ENCODE results near the gene ZYX.
"Not testable (repeated sequence)": the region's sequence is repeated elsewhere in the genome, so short reads cannot be mapped to it uniquely, and the experiment has no call there.

The ZYX gene

DNA sequence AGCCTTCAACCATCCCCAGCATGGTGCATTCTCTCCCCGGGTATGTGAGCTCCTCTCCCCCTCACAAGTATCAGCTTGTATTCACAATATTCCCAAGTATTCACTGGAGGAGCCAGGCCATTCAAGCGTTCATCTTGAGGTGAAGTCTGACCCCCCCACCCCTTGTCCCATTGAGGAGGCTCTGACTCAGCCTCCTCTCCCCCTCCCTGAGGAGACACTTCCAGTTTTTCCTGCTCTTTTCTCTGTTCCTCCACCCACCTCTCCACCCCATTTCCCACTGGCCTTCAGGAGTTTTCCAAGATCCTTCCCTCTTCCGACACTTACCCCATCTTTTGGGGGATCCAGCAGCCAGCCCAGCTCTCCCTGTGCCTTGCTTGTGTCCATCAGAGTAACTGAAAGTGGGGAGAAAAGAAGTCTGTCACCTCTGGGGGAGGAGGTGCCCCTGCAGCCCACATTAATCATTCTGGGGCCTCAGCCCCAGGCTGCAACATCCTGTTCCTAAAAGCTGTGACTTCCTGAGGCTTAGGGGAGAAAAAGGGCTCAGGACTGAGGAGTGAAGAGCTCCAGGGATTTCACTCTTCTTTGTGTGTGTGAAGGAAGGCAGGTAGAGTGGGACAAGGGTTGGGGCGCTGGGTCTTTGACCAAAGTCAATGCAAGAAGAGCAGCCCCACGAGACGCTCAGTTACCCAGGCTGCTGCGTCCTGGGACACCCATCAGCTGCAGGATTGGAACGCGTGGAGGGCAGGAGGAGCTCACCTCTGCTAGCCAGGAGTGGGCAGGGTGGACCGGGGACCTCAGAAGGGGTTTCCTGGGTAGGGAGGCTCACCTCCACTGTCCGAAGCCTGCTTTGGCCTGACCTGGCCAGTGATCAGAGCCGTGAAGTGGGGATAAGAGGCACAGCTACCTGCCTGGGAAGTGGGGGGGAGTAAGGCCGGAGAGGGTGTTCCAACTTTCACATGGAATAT is 26.4 kb downstream of the ZYX start:
- peaks cover 0 to 5% of the 10 kb centered on the region in 2 donors for H3K36me3 ChIP-seq (ENCODE audit: control insufficient read depth in 1 of 2, insufficient read depth in 2 of 2, low read length in 2 of 2)
- H3K9ac ChIP-seq (ENCODE audit: low read depth in 1 of 2, low read length in 2 of 2), result peak overlapping the region; percentile 73 to 83
- H3K27me3 ChIP-seq (ENCODE audit: control insufficient read depth in 1 of 2, insufficient read depth in 2 of 2, low read length in 2 of 2), result no peaks in the 10 kb centered on the region
- H3K9me3 ChIP-seq (ENCODE audit: control insufficient read depth in 1 of 2, low read length in 2 of 2), result no peaks in the 10 kb centered on the region
- H3K27ac ChIP-seq (ENCODE audit: low read depth, low read length), result no peak overlapping the region
- peak overlapping the region; percentile 74 to 86 for H3K4me3 ChIP-seq (ENCODE audit: low read depth in 1 of 2, low read length in 2 of 2)
- peaks cover 43 to 51% of the 10 kb centered on the region in 2 donors for H3K4me1 ChIP-seq (ENCODE audit: control insufficient read depth in 1 of 2, insufficient read depth in 2 of 2, low read length in 2 of 2)

GRCh38 chr7:143408252-143408685 is 27.1 kb downstream of the ZYX start:
- no peak overlapping the region for H3K27ac ChIP-seq (ENCODE audit: low read depth, low read length)
- H3K9me3 ChIP-seq (ENCODE audit: control insufficient read depth in 1 of 2, low read length in 2 of 2), result no peaks in the 10 kb centered on the region
- H3K4me3 ChIP-seq (ENCODE audit: low read depth in 1 of 2, low read length in 2 of 2), result peak overlapping the region; percentile 74 to 86
- peaks cover 50 to 57% of the 10 kb centered on the region in 2 donors for H3K4me1 ChIP-seq (ENCODE audit: control insufficient read depth in 1 of 2, insufficient read depth in 2 of 2, low read length in 2 of 2)
- peaks cover 0 to 3% of the 10 kb centered on the region in 2 donors for H3K36me3 ChIP-seq (ENCODE audit: control insufficient read depth in 1 of 2, insufficient read depth in 2 of 2, low read length in 2 of 2)
- no peaks in the 10 kb centered on the region for H3K27me3 ChIP-seq (ENCODE audit: control insufficient read depth in 1 of 2, insufficient read depth in 2 of 2, low read length in 2 of 2)
- H3K9ac ChIP-seq (ENCODE audit: low read depth in 1 of 2, low read length in 2 of 2), result peak overlapping the region; percentile 73 to 83

- peak within 1 kb of the TSS; percentile 73 to 83 for H3K9ac ChIP-seq (ENCODE audit: low read depth in 1 of 2, low read length in 2 of 2)
- peak within 1 kb of the TSS; percentile 41 for H3K27ac ChIP-seq (ENCODE audit: low read depth, low read length)
- peak within 1 kb of the TSS; percentile 74 to 86 for H3K4me3 ChIP-seq (ENCODE audit: low read depth in 1 of 2, low read length in 2 of 2)
- H3K27me3 ChIP-seq (ENCODE audit: control insufficient read depth in 1 of 2, insufficient read depth in 2 of 2, low read length in 2 of 2), result no peaks in the 10 kb centered on the region
- peaks cover 54 to 61% of the 10 kb centered on the region in 2 donors for H3K4me1 ChIP-seq (ENCODE audit: control insufficient read depth in 1 of 2, insufficient read depth in 2 of 2, low read length in 2 of 2)
- no peaks in the 10 kb centered on the region for H3K9me3 ChIP-seq (ENCODE audit: control insufficient read depth in 1 of 2, low read length in 2 of 2)
- peaks cover 0 to 3% of the 10 kb centered on the region in 2 donors for H3K36me3 ChIP-seq (ENCODE audit: control insufficient read depth in 1 of 2, insufficient read depth in 2 of 2, low read length in 2 of 2)
Measured at GRCh38 chr7:143408686-143409561, 27.8 kb downstream of the ZYX start, which contains the start of gene EPHA1. Gene EPHA1, minus strand, starts transcription at chr7:143408856. Its CDS starts 51 bp downstream, at chr7:143408805.

- peak overlapping the region in 1 of 2 donors; percentile 20 for H3K9ac ChIP-seq (ENCODE audit: low read depth in 1 of 2, low read length in 2 of 2)
- H3K4me3 ChIP-seq (ENCODE audit: low read depth in 1 of 2, low read length in 2 of 2), result no peak overlapping the region
- H3K4me1 ChIP-seq (ENCODE audit: control insufficient read depth in 1 of 2, insufficient read depth in 2 of 2, low read length in 2 of 2), result peaks cover 46 to 52% of the 10 kb centered on the region in 2 donors
- H3K36me3 ChIP-seq (ENCODE audit: control insufficient read depth in 1 of 2, insufficient read depth in 2 of 2, low read length in 2 of 2), result no peaks in the 10 kb centered on the region
- H3K27me3 ChIP-seq (ENCODE audit: control insufficient read depth in 1 of 2, insufficient read depth in 2 of 2, low read length in 2 of 2), result no peaks in the 10 kb centered on the region
- no peaks in the 10 kb centered on the region for H3K9me3 ChIP-seq (ENCODE audit: control insufficient read depth in 1 of 2, low read length in 2 of 2)
- H3K27ac ChIP-seq (ENCODE audit: low read depth, low read length), result no peak overlapping the region
Measured at GRCh38 chr7:143410521-143411004, 29.4 kb downstream of the ZYX start.

DNA sequence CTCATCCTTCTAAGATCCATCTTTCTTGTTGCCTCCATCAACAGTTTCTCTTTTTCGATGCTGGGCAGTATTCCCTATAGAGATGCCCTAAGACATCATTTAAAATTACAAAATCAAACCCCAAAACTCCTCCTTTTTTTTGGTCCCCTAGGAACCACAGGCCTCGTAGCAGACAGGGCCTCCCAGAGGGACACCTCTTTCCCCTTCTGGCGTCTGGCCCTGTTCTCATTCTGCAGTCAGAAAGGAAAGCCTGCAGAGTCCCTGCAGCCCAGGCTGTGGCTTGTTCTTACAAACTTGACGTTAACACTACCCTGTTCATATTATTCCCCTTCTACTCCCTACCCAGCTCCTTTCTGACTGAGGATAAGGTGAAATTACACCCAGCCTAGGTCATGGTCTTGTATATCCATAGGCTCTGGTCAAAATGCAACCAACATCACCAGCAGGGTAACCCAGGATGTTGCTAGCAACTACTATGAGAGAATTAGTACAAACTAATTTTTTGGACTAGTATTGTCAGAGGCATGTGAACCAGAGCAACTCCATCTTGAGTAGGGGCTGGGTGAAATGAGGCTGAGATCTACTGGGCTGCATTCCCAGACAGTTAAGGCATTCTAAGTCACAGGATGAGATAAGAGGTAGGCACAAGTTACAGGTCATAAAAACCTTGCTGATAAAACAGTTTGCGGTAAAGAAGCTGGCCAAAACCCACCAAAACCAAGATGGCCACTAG is 31.0 kb downstream of the ZYX start:
- H3K27me3 ChIP-seq (ENCODE audit: control insufficient read depth in 1 of 2, insufficient read depth in 2 of 2, low read length in 2 of 2), result no peaks in the 10 kb centered on the region
- no peak overlapping the region for H3K4me3 ChIP-seq (ENCODE audit: low read depth in 1 of 2, low read length in 2 of 2)
- H3K9ac ChIP-seq (ENCODE audit: low read depth in 1 of 2, low read length in 2 of 2), result no peak overlapping the region
- no peaks in the 10 kb centered on the region for H3K36me3 ChIP-seq (ENCODE audit: control insufficient read depth in 1 of 2, insufficient read depth in 2 of 2, low read length in 2 of 2)
- no peaks in the 10 kb centered on the region for H3K9me3 ChIP-seq (ENCODE audit: control insufficient read depth in 1 of 2, low read length in 2 of 2)
- peaks cover 36 to 41% of the 10 kb centered on the region in 2 donors for H3K4me1 ChIP-seq (ENCODE audit: control insufficient read depth in 1 of 2, insufficient read depth in 2 of 2, low read length in 2 of 2)
- no peak overlapping the region for H3K27ac ChIP-seq (ENCODE audit: low read depth, low read length)

DNA sequence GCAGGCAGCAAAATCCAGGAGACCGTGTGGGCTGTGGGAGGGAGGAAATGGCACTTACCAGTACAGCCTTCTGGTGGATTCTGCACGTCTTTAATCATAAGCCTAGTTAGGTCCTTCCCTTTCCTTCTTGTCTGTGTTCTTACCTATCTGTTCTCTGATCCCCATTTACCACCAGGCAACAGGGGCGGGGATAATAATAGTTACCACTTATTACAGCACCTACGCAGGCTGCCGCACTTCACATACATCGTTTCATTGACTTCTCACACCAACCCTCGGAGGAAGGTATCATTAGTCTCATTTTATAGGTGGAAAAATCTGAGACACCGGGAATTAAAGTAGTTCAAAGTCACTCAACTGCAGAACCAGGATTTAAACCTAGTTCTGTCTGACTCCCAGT is 32.0 kb downstream of the ZYX start:
- H3K27ac ChIP-seq (ENCODE audit: low read depth, low read length), result no peak overlapping the region
- H3K4me3 ChIP-seq (ENCODE audit: low read depth in 1 of 2, low read length in 2 of 2), result no peak overlapping the region
- peaks cover 32 to 36% of the 10 kb centered on the region in 2 donors for H3K4me1 ChIP-seq (ENCODE audit: control insufficient read depth in 1 of 2, insufficient read depth in 2 of 2, low read length in 2 of 2)

DNA sequence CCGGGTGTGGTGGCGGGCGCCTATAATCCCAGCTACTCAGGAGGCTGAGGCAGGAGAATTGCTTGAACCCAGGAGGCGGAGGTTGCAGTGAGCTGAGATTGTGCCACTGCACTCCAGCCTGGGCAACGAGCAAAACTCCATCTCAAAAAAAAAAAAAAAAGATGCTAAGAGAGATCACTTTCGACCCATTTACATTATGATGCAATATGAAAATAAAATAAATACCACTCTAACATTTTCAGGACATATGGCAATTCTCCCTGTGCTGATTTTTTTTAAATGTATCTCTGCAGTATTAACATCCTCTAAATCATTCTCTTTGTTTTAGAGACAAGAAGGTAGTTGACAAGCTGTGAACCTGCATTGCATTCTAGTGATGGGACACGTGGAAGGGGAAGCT is 34.1 kb downstream of the ZYX start:
- H3K9me3 ChIP-seq (ENCODE audit: control insufficient read depth in 1 of 2, low read length in 2 of 2); H3K27me3 ChIP-seq (ENCODE audit: control insufficient read depth in 1 of 2, insufficient read depth in 2 of 2, low read length in 2 of 2); H3K27ac ChIP-seq (ENCODE audit: low read depth, low read length); H3K4me3 ChIP-seq (ENCODE audit: low read depth in 1 of 2, low read length in 2 of 2); H3K36me3 ChIP-seq (ENCODE audit: control insufficient read depth in 1 of 2, insufficient read depth in 2 of 2, low read length in 2 of 2); H3K9ac ChIP-seq (ENCODE audit: low read depth in 1 of 2, low read length in 2 of 2): not testable (repeated sequence)
- peaks cover 21% of the 10 kb centered on the region in 2 donors for H3K4me1 ChIP-seq (ENCODE audit: control insufficient read depth in 1 of 2, insufficient read depth in 2 of 2, low read length in 2 of 2)

More for the DNA sequence above, 32.0 kb downstream of the ZYX start:
- no peaks in the 10 kb centered on the region for H3K27me3 ChIP-seq (ENCODE audit: control insufficient read depth in 1 of 2, insufficient read depth in 2 of 2, low read length in 2 of 2)
- no peaks in the 10 kb centered on the region for H3K36me3 ChIP-seq (ENCODE audit: control insufficient read depth in 1 of 2, insufficient read depth in 2 of 2, low read length in 2 of 2)
- H3K9ac ChIP-seq (ENCODE audit: low read depth in 1 of 2, low read length in 2 of 2), result peak overlapping the region in 1 of 2 donors; percentile 4
- no peaks in the 10 kb centered on the region for H3K9me3 ChIP-seq (ENCODE audit: control insufficient read depth in 1 of 2, low read length in 2 of 2)

DNA sequence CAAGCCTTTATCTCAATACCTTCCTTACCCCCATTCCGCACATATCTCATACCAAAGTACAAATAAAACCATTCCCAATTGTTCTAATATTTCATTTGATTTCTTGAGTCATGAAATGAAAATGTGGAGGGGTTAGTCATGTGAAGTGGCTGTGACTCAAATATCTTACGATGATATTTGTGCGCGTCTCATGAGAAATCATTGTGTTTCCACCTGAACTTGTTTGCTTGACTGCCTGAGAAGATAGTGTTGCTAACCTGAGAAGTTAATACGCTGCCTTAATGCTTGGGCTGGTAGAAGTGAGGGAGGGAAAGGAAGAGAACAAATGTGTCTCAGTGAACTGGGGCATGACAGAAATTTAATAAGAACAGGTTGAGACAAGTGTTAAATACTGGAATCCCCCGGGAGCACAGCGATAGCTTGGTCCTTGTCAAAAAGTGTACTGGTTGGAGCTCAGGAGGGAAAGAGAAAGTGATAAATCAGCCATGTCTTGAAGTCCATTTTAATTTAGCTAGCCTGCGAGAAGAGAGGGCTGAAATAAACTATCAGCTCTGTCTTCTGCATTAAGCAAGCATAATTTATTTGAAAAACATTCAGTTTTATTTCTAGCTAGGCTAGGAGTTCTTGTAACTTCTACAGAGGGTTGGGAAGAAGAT is 34.7 kb downstream of the ZYX start:
- Histone ChIP-seq H3K4me1 (ENCODE audit: control insufficient read depth in 1 of 2, insufficient read depth in 2 of 2, low read length in 2 of 2) (peaks cover 16 to 20% of the 10 kb centered on the region in 2 donors), H3K27me3 (ENCODE audit: control insufficient read depth in 1 of 2, insufficient read depth in 2 of 2, low read length in 2 of 2) (no peaks in the 10 kb centered on the region), H3K4me3 (ENCODE audit: low read depth in 1 of 2, low read length in 2 of 2) (no peak overlapping the region), H3K9me3 (ENCODE audit: control insufficient read depth in 1 of 2, low read length in 2 of 2) (peaks cover 0 to 2% of the 10 kb centered on the region in 2 donors), H3K36me3 (ENCODE audit: control insufficient read depth in 1 of 2, insufficient read depth in 2 of 2, low read length in 2 of 2) (no peaks in the 10 kb centered on the region), H3K9ac (ENCODE audit: low read depth in 1 of 2, low read length in 2 of 2) (no peak overlapping the region), H3K27ac (ENCODE audit: low read depth, low read length) (no peak overlapping the region)

GRCh38 chr7:143416565-143417149 is 35.5 kb downstream of the ZYX start:
- peaks cover 16 to 20% of the 10 kb centered on the region in 2 donors for H3K4me1 ChIP-seq (ENCODE audit: control insufficient read depth in 1 of 2, insufficient read depth in 2 of 2, low read length in 2 of 2)
- H3K27me3 ChIP-seq (ENCODE audit: control insufficient read depth in 1 of 2, insufficient read depth in 2 of 2, low read length in 2 of 2), result no peaks in the 10 kb centered on the region
- no peak overlapping the region for H3K27ac ChIP-seq (ENCODE audit: low read depth, low read length)
- H3K9ac ChIP-seq (ENCODE audit: low read depth in 1 of 2, low read length in 2 of 2), result no peak overlapping the region
- peaks cover 0 to 2% of the 10 kb centered on the region in 2 donors for H3K9me3 ChIP-seq (ENCODE audit: control insufficient read depth in 1 of 2, low read length in 2 of 2)
- no peaks in the 10 kb centered on the region for H3K36me3 ChIP-seq (ENCODE audit: control insufficient read depth in 1 of 2, insufficient read depth in 2 of 2, low read length in 2 of 2)
- H3K4me3 ChIP-seq (ENCODE audit: low read depth in 1 of 2, low read length in 2 of 2), result no peak overlapping the region
